Right ventricle myocardium inferior (tissue), 1 donor: Measurements from ENCODE around the gene MAML3. TPM values are rescaled to one million over a fixed set of nuclear protein-coding genes. Genes with fewer than 3 reads are reported as not detected.

Experiments
- ATAC-seq: fragments of 200-7000 bp; cut with Tn5 transposase; one replicate; pipeline ENCODE4 v1.9.1; 2020; ENCODE audit warnings: mild to moderate bottlenecking, moderate library complexity
- DNase-seq: peaks from one replicate; pipeline ENCODE4 v3.0.0; 2021; ENCODE audit errors: missing footprints
- intact Hi-C: fragments of 100-400 bp; cut with DNase I; formaldehyde crosslinking; loops from one replicate; pipeline ENCODE4 v1.11.0; 2022
- total RNA-seq: library from RNA; stranded (reverse); fragmentation: NEBNext Ultra II Directional; extraction: Animal tissue kit (Norgen Biotek cat#: 25700); gene quantifications from one replicate; pipeline ENCODE4 v1.2.1, GENCODE V29; 2021
- donor health status: DM: no; HTN: yes; CAD: no; lungs with severe emphysema.

The MAML3 gene
- total RNA-seq, 1 donor from 2014 or later, result 2.3 TPM

DNA sequence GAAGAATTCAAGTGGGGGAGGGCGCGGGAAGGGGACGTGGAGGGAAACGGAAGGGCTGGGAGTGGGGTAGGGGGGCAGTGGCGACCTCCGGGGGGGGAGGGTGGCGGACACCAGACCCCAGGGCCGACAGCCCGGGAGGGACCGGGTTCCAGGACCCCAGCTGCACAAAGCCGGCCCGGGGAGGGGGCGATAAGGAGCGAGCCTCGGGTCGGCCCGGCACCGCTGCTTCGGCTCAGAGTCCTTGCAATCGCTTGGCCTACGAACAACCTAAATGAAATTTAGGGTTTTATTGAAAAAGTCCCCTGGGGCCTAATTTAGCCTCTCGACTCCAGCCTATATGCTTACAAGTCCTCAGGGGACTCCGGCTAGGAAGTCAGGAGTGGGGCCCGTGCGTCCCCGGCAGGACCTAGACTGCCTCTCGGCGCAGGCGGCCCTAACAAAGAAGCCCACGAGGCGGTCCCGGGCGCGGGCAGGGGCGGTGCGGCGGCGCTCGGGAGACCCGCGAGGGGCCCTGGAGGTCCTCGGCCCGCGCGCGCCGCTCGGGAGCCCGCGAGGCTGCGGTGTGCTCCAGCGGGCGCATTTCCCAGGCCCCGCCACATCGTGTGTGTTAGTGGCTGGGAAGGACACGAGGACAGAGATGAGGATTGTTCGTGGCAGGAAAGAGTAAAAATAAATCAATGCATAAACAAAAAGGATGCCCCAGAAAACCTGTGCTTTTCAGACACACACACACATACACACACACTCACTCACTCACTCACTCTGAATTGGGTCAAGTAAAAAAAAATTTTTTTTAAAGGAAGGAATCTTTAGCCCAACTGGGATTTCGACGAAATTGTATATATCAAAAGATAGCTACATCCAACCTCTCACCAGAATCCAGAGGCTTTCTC lies 418.4 kb downstream of the MAML3 start:
- DNase-seq (peak; percentile 77), ATAC-seq (no peak)
- intact Hi-C loops, result loop anchor here (2.0 to 5.0 kb wide), 7 partner anchors 27 to 591 kb away; no protein-coding TSS in a partner anchor

DNA sequence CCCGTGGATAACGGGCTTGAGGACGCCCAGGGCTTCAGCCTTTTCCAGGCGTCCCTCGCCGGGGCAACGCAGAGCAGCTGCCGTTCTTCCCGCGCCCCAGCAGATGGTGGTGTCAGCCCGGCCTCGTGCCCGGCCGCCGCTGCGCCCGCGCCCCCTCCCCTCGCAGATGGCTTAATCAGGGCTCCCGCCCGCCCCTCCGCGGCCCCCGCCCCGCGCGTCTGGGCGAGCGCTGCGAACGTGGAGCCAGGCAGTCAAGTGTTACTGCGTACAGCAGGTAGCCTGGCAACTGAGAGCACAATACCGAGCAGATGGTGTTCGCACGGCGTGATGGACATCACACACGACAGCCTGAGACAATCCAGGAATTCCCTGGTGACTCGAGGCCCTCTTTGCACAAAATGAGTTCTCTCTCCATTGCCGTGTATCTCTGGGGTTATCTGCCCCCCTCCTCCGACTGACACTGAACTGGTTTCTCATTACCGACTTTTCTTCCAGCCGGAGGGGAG lies 419.1 kb downstream of the MAML3 start:
- intact Hi-C loops, result loop anchor here (2.0 to 5.0 kb wide), 9 partner anchors 28 to 592 kb away; no protein-coding TSS in a partner anchor
- ATAC-seq, result peak; percentile 95

DNA sequence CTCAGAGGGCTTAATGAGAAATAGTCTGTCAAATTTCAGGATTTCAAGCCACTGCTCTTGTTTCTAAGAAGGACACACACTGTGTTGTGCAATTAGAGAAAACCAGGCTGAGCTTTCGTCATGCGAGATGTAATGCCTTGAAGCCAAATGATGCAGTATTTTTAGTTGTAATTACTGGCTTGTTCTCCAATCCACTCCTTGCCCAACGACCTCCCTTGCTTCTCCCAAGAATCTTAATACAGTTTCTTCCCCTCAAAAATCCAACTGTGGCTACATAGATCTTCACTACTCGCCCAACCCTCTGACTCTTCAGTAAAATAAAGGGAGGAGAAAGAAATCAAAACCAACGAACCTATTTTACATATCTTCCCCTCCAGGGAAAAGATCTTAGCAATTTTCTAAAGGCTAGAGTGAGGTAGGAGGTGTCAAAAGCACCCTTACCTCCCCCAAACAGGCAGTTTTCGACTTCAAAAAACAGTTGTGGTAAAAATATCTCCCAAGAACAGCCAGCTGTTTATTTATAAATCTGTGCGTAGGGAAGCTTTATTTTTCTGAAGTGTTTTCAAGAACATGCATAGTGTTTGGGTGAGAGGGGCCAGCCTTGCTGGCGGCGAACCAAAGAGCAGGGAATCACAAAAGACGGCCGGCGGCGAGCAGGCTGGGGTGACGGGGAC lies 419.6 kb downstream of the MAML3 start:
- DNase-seq (no peak), ATAC-seq (peak; percentile 33)
- intact Hi-C loops, result loop anchor here (2.0 to 5.0 kb wide), 8 partner anchors 28 to 592 kb away; no protein-coding TSS in a partner anchor

More for the DNA sequence above, 419.1 kb downstream of the MAML3 start:
- peak; percentile 94 for DNase-seq

DNA sequence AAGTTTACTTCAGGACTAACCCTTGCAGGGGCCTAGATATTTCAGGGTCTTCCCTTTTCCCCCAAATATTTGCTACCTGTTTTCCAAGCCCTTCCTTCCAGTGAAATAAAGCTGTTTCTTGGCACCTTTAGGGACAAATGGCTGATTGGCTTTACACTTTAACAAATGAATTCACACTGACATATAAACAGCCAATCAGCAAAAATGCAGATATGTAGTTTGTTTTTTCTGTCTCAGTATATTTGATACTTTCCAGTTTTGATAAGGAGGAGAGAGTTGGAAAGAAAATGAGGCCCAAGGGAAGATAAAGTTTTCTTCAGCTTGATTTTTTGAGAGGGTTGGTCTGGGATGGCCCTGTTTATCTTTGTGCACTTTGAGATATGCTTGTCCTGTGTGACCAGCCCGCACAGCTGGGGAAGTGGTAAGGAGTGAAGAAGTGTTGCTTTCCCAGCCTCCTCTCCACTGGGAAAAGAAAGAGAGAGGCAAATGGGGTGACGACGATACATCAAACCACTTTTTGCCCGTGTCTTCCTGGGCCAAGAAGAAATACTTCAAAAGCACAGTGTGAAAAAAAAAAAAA lies 420.9 kb downstream of the MAML3 start:
- no peak for ATAC-seq
- DNase-seq, result no peak
- intact Hi-C loops, result loop anchor here (5.0 kb wide), 2 partner anchors 129 to 314 kb away; no protein-coding TSS in a partner anchor

DNA sequence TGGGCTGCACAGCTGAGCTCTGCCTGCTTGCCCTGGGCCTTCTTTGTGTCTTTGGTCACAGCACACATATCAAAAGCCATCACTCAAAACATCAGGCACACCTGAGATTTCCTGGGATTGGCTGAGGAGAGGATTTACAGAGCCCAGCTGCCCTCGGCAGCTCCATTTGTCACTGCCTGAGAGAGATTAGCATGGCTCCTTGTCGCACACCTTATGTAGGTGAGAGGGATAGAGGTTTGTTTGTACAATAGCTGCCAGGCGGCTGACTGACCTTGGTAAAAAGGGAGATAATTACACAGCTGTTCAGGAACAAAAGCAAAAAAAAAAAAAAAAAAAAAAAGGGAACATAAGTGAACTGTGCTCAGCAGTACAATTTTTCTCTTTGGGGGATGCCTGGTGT lies 425.1 kb downstream of the MAML3 start:
- ATAC-seq (no peak), DNase-seq (no peak)
- intact Hi-C loops, result no loop called here

DNA sequence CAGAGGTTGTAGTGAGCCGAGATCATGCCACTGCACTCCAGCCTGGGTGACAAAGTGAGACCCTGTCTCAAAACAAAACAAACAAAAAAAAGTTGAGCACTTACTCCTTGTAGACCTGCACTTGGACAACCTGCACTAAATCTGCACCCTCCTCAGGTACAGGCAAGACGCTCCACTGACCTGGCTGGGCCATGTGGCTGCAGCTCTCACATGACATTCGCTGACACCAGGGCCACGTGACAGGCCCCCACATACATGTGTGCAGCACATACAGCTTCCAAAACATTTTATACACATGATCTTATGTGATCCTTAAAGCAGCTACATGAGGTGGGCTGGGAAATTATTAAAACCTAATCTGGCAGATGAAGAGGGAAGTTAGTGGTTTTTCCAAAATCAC lies 425.8 kb downstream of the MAML3 start:
- ATAC-seq, result no peak
- DNase-seq, result no peak
- intact Hi-C loops, result no loop called here

DNA sequence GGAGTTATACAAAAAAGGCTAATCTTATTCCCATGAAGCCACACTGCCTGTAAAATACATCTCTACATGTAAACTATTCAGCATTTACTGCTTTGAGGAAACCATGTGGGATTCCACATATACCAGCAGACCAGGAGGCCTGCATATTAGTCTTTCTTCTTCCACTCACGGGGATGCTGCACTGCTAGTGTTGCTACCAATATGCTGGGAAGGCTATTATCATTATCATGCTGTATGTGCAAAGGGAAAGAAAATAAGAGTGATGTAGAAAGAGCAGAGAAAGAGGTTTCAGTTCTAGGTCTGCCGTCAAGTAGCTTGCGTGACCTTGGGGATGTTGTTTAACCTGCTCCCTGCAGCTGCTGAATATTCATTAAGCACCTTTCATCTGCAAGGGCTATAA lies 427.4 kb downstream of the MAML3 start:
- no peak for DNase-seq
- no peak for ATAC-seq
- intact Hi-C loops, result no loop called here

DNA sequence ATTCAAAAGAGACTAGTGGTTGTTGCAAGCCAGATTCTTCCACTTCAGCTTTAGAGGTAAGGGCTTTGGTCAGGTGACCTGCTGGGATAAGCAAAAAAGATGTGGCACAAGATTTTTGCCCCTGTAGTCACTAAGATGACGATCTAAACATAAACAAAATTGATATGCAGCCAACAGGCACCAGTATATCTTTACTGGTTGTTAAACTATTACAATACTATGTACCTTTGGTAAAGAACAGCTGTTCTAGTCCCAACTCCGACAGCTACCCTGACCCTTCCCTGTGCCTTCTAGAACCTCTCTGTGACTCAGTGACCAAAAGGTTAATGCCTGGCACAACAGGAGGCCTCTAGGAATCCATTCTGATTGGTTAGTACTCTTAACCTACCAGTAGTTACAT lies 428.7 kb downstream of the MAML3 start:
- intact Hi-C loops, result no loop called here
- ATAC-seq (no peak), DNase-seq (no peak)

DNA sequence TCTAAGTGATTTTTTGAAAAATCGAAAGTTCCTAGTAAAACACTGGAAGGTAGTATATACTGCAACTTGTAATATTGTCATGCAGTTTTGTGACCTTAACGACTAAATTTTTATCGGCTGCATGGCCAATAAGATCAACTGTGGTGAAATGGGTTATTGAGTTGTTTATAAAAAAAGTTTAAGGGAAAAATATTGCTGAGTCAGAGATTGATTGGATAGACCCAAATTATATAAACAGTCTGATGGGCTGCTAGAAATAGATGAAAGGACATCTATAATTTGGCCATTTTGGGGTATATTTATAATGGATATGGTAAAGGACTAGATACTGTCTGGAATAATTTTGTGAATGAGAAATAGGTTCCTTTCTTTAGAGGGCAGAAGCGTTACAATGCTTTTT lies 432.2 kb downstream of the MAML3 start:
- DNase-seq (no peak), ATAC-seq (no peak)
- intact Hi-C loops, result no loop called here

DNA sequence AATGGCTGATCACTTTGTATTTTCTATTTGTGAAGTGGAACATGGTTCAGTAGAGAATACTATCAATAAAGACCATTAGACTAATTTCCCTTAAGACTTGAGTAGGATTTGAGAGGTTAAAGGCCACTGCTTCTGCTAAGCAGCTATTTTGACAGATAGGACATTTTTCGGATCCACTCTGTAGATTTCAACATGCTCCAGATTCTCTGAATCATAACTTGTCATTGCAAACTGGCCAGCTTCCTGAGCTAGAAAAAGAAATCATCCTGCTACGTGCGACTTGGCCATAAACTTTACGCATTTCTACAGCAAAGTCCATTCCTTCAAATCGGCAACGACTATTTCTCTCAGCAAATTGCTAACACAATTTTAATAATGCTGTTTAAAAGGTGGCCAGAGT lies 433.2 kb downstream of the MAML3 start:
- intact Hi-C loops, result no loop called here
- no peak for DNase-seq
- ATAC-seq, result no peak

DNA sequence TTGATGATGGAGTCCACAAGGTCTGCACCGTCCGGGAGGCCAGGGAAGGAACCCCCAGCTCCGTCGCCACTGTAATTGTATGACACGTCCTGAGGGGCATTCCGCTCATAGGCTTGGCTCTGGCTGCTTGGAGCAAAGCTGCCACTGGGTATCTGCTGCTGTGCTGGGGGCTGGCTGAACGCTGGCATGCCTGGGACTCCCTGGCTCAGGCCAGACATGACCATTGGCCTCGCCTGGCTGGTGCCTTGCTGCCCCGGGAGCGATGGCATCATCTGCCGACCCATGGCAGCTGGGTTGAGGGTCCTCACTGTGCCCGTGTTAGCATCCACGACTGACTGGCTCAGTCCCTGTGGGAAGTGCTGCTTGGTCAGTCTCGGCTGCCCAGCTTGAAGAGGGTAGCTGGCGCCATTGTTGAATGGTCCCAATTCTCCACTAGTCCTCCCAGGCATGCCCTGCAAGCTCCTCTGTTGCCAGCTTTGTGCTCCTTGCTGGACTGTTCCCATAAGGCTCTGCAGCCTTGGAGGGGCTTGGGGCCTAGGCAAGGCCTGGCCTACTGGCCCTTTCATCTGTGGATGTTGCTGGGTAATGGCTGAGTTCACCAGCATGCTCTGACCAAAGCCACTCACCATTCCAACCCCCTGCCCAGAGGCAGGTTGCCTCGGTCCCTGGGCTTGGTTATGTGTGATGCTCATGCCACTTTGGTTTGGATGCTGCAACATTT lies 434.4 kb downstream of the MAML3 start:
- intact Hi-C loops, result no loop called here
- no peak for DNase-seq
- no peak for ATAC-seq

DNA sequence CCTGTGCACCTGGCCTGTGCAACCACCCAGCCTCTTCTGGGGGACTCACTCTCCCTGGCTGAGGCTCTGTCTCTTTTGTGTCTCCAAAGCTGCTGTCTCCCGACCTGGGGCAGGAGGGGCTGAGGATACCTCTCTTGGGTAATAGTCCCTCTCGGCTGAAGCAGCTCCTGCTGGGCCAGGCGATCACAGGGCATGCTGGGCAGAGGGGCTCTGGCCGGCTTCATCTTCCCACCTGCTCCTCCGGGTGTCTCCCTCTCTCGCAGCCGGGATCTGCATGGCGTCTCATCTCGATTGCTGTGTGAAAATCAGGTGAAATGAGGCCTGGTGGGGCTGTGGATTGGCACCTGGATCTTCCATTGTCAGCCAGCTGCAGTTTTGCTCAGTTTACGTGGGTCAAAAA lies 435.2 kb downstream of the MAML3 start:
- ATAC-seq (no peak), DNase-seq (no peak)
- intact Hi-C loops, result no loop called here

DNA sequence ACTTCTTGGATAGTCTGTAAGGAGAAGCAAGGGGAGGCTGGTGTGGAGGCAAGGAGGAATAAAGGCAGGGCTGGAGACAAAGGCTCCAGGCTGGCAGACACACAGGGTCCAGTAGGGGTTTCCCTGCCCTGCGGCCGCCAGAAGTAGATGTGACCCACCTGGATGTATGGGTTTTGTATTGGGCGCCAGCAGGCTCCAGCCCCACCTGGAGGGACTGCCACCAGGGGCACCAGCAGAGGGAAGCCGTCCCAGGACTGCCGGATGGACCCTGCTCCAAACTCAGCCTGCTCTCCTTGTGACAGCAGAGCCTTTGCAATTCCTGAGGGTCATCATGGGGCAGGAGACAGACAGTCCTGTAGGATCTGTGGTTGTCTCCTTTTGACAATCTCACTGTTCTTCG lies 435.6 kb downstream of the MAML3 start:
- DNase-seq (no peak), ATAC-seq (no peak)
- intact Hi-C loops, result no loop called here

DNA sequence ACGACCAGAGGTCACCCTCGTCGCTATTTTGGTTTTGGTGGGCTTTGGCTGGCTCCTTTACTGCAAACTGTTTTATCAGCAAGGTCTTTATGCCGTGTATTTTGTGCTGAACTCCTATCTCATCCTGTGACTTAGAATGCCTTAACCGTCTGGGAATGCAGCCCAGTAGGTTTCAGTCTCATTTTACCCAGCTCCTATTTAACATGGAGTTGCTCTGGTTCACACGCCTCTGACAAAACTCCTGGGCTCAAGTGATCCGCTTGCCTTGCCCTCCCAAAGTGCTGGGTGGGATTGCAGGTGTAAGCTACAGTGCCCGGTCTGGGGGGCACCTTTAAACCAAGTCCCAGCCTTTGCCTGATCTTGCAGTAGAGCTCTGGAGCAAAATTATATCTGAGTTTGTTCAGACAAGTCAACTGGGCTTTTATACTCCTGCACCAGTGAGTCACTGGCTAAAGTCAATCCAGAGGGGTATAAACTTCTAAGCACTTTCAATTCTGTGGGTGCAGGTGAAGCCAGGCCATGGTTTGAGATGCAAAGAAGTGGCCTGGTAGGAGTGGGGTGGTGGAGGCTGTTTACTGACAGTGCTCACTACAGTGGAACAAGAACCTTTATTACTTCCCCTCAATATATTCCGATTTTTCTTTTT lies 438.1 kb downstream of the MAML3 start:
- intact Hi-C loops, result no loop called here
- DNase-seq, result no peak
- ATAC-seq, result no peak

DNA sequence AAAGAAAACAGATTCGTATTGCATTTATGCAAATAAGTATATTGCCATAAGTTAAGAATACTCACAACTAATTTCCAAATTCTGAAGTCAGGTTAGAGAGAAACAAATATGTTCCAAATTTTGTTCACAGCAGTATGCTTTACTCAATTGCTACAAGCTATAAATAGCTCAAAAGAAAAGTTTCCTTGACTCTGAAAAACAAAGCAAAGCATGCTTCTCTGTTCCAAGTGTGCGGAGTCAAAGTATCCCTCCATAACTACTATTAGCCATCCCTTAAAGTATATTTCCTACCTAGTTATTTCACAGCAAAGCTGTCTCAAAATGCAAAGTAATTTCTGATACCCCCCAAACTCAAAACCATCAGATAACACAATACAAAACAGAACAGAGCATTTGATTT lies 441.1 kb downstream of the MAML3 start:
- intact Hi-C loops, result no loop called here
- DNase-seq, result no peak
- ATAC-seq, result no peak

DNA sequence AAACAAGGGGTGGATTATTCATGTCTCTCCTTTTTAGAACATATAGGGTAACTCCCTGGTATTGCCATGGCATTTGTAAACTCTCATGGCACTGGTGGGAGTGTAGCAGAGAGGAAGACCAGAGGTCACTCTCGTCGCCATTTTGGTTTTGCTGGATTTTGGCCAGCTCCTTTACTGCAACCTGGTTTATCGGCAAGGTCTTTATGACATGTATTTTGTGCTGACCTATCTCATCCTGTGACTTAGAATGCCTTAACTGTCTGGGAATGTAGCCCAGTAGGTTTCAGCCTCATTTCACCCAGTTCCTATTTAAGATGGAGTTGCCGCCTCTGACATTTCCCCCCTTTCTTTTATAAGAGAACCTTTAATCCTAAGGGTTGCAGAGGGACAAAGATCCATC lies 442.5 kb downstream of the MAML3 start:
- ATAC-seq (no peak), DNase-seq (no peak)
- intact Hi-C loops, result no loop called here

DNA sequence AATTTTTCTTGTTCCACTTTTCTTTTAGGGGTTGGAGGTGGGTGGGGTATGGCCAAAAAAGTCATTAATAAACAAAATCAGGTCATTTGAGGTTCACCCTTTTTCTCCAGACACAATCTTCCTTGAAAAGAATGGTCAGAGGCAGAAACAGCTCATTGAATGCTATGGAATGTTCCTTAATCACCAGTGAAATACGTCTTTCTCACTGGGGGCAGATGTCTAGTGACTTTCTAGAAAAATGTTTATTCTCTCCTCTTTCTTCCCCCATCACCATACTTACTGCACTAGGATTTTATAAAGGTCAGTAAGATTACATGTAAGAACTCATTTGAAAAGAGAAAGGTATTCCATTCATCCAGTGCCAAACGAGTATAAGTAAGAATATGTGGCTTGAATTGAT lies 443.9 kb downstream of the MAML3 start:
- no peak for DNase-seq
- intact Hi-C loops, result no loop called here
- no peak for ATAC-seq

DNA sequence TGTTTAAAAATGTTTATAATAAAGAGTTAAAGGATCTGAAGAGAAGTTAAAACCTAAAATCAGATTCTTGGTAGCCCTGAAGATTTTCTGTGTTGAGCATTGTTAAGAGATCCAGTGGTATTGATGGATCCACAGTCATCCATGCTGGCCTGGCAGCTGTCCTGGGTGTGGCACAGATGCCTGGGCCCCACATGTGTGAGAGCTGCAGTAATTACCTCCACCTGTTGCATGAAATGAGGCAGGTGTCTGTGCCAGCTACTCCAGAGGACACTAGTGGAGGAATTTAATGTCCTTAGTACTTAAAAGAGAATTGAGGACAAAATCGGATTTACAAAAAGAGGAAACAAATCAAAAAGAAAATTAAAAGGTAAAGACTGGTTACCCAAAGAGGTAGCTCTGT lies 444.3 kb downstream of the MAML3 start:
- intact Hi-C loops, result no loop called here
- ATAC-seq, result no peak
- DNase-seq, result no peak
